ENCODE measurements around the gene MRPL4.
A peak's percentile ranks its signal among the peaks of the same experiment; 100 is the strongest.

MRPL4 gene

DNA sequence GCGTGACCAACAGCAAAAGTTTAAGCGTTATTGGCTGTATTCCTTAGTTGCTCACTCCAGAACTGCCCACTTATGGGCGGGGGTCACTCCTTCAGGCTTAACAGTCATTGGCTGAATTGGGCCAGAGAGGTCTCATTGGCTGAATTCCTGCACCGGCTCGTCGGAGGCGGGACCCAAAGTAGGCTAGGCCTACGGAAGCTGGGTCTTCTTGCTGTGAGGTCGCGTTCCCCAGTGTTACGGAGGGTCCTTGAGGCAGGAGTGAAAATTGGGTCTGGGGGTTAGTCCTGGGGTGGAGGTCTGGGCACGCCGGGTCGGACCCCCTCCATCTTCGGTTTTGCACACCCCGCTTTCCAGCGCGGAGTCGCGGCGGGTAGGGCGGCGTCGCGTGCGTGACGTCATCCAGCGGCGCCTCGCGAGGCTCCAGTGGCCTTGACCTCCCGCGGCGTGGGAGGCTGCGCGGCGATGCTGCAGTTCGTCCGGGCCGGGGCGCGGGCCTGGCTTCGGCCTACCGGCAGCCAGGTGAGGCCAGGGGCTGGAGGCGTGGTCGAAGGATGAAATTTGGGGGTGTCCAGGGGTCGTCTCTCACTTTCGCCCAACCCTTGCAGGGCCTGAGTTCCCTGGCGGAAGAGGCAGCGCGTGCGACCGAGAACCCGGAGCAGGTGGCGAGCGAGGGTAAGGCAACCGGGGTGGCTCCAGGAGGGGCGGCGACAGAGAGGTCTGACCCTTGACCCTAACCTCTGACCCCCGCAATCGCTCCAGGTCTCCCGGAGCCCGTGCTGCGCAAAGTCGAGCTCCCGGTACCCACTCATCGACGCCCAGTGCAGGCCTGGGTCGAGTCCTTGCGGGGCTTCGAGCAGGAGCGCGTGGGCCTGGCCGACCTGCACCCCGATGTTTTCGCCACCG lies at the start of gene MRPL4:
Gene MRPL4 (plus strand): TSS at position 423 of the 903 bp plus-strand sequence. CDS start 40 bp downstream, at position 463.
- peaks cover 26% of the 10 kb centered on the region for H3K4me1 Mint-ChIP-seq
- H3K9me3 Mint-ChIP-seq, result no peaks in the 10 kb centered on the region
- peak within 1 kb of the TSS; percentile 98 for H3K27ac Mint-ChIP-seq
- CTCF ChIA-PET, result interaction anchor here (0.7 to 4.1 kb wide), 5 partner anchors 16 to 137 kb away, joined by 3 to 42 read pairs (median 4); no protein-coding TSS in a partner anchor
- H3K36me3 Mint-ChIP-seq, result peaks cover 18% of the 10 kb centered on the region
- H3K4me3 Mint-ChIP-seq, result peak within 1 kb of the TSS; percentile 97
- H3K27me3 Mint-ChIP-seq, result peaks cover 4% of the 10 kb centered on the region
- DNase-seq, result peak; percentile 99

GRCh38 chr19:10203686-10204085 lies 48.3 kb upstream of the MRPL4 start:
- CTCF ChIA-PET, result interaction anchor here (1.0 kb wide), 1 partner anchor 46 kb away, joined by 3 read pairs; no protein-coding TSS in a partner anchor
- H3K4me1 Mint-ChIP-seq, result peaks cover 9% of the 10 kb centered on the region
- H3K4me3 Mint-ChIP-seq, result no peak overlapping the region
- H3K27ac Mint-ChIP-seq, result no peak overlapping the region
- H3K36me3 Mint-ChIP-seq, result no peaks in the 10 kb centered on the region
- no peak for DNase-seq
- H3K9me3 Mint-ChIP-seq, result peaks cover 7% of the 10 kb centered on the region
- peaks cover 11% of the 10 kb centered on the region for H3K27me3 Mint-ChIP-seq

DNA sequence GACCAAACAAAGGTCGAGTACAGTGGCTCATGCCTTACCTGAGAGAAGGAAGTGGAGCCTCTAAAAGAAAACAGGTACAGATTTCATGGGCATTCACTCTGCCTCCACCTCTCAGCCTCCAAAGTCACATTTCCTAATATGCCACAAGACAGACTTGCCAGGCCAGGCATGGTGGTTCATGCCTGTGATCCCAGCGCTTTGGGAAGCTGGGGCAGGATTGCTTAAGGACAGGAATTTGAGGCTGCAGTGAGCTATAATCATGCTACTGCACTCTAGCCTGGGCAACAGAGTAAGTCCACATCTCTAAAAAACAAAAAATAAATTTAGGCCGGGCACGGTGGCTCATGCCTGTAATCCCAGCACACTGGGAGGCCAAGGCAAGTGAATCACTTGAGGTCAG lies 46.4 kb upstream of the MRPL4 start:
- DNase-seq, result no peak
- Mint-ChIP-seq H3K27me3 (peaks cover 22% of the 10 kb centered on the region), H3K36me3 (no peaks in the 10 kb centered on the region), H3K4me3 (no peak overlapping the region), H3K9me3 (peaks cover 7% of the 10 kb centered on the region), H3K27ac (no peak overlapping the region), H3K4me1 (no peaks in the 10 kb centered on the region)
- CTCF ChIA-PET, result interaction anchor here (0.6 to 1.0 kb wide), 2 partner anchors 10 to 45 kb away, joined by 3 read pairs; no protein-coding TSS in a partner anchor

- Mint-ChIP-seq H3K9me3 (peaks cover 7% of the 10 kb centered on the region), H3K36me3 (no peaks in the 10 kb centered on the region), H3K27me3 (peaks cover 22% of the 10 kb centered on the region), H3K4me3 (no peak overlapping the region), H3K4me1 (no peaks in the 10 kb centered on the region), H3K27ac (no peak overlapping the region)
- no peak for DNase-seq
- CTCF ChIA-PET, result interaction anchor here (0.6 to 1.0 kb wide), 3 partner anchors 9 to 44 kb away, joined by 3 read pairs; no protein-coding TSS in a partner anchor
Measured at GRCh38 chr19:10206226-10206885, 45.7 kb upstream of the MRPL4 start.

DNA sequence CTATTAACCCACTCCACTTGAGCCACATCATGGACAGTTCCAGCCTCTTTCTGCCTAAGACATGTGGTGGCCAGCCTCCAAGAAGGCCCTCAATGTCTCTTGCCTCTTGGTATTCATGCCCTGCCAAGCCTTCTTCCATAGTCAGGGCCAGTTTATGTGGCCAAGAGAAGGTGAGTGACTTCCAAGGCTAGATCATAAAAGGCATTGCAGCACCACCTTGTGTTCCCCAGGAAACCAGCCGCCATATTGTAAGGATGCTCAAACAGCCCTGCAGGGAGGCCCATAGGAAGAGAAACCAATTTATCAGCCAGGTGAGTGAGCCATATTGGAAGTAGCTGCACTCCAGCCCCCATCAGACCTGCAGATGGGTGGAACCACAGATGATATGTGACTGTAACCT lies 45.0 kb upstream of the MRPL4 start:
- H3K36me3 Mint-ChIP-seq, result no peaks in the 10 kb centered on the region
- peaks cover 26% of the 10 kb centered on the region for H3K27me3 Mint-ChIP-seq
- no peak overlapping the region for H3K27ac Mint-ChIP-seq
- DNase-seq, result no peak
- CTCF ChIA-PET, result interaction anchor here (0.7 to 1.0 kb wide), 2 partner anchors 13 to 43 kb away, joined by 3 read pairs; no protein-coding TSS in a partner anchor
- H3K4me1 Mint-ChIP-seq, result no peaks in the 10 kb centered on the region
- H3K4me3 Mint-ChIP-seq, result no peak overlapping the region
- H3K9me3 Mint-ChIP-seq, result peaks cover 7% of the 10 kb centered on the region

- no peak for DNase-seq
- H3K4me1 Mint-ChIP-seq, result no peaks in the 10 kb centered on the region
- peak overlapping the region; percentile 19 for H3K27ac Mint-ChIP-seq
- peaks cover 26% of the 10 kb centered on the region for H3K27me3 Mint-ChIP-seq
- no peaks in the 10 kb centered on the region for H3K36me3 Mint-ChIP-seq
- H3K4me3 Mint-ChIP-seq, result no peak overlapping the region
- peaks cover 7% of the 10 kb centered on the region for H3K9me3 Mint-ChIP-seq
- CTCF ChIA-PET, result interaction anchor here (0.6 to 1.8 kb wide), 5 partner anchors 11 to 51 kb away, joined by 3 to 4 read pairs (median 3); no protein-coding TSS in a partner anchor
Measured at GRCh38 chr19:10209315-10209714, 42.7 kb upstream of the MRPL4 start.

- CTCF ChIA-PET, result interaction anchor here (0.7 kb wide), 1 partner anchor 10 kb away, joined by 3 read pairs; no protein-coding TSS in a partner anchor
- H3K27ac Mint-ChIP-seq, result peak overlapping the region; percentile 49
- H3K27me3 Mint-ChIP-seq, result peaks cover 19% of the 10 kb centered on the region
- no peaks in the 10 kb centered on the region for H3K36me3 Mint-ChIP-seq
- no peaks in the 10 kb centered on the region for H3K4me1 Mint-ChIP-seq
- no peak overlapping the region for H3K4me3 Mint-ChIP-seq
- peaks cover 7% of the 10 kb centered on the region for H3K9me3 Mint-ChIP-seq
- no peak for DNase-seq
Measured at GRCh38 chr19:10211061-10211460, 41.0 kb upstream of the MRPL4 start.

GRCh38 chr19:10211691-10212090 lies 40.3 kb upstream of the MRPL4 start:
- Mint-ChIP-seq H3K4me1 (no peaks in the 10 kb centered on the region), H3K9me3 (peaks cover 7% of the 10 kb centered on the region), H3K36me3 (no peaks in the 10 kb centered on the region), H3K27ac (no peak overlapping the region), H3K4me3 (no peak overlapping the region), H3K27me3 (peaks cover 19% of the 10 kb centered on the region)
- no peak for DNase-seq
- CTCF ChIA-PET, result interaction anchor here (0.6 to 0.7 kb wide), 2 partner anchors 10 to 31 kb away, joined by 3 read pairs; no protein-coding TSS in a partner anchor

DNA sequence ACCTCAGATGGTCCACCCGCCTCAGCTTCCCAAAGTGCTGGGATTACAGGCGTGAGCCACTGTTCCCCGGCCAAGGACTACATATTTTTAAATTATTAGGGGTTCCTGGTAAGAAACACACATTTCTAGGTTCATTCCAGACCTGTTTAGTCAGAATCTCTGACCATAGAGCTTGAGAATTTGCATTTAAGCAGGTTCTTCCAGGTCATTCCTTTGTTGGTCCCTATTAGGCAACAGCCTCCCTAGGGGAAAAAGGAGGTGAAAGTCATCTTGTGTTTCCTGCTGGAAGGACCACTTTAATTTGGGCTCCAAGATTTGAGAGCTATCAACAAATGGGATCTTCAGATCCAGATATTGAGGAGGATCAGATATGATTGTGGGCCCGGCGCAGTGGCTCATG lies 37.2 kb upstream of the MRPL4 start:
- Mint-ChIP-seq H3K4me3 (no peak overlapping the region), H3K27me3 (peaks cover 11% of the 10 kb centered on the region)
- CTCF ChIA-PET, result interaction anchor here (1.2 to 1.5 kb wide), 3 partner anchors 9 to 35 kb away, joined by 3 read pairs; no protein-coding TSS in a partner anchor

GRCh38 chr19:10217085-10217484 lies 34.9 kb upstream of the MRPL4 start:
- Mint-ChIP-seq H3K27ac (no peak overlapping the region), H3K27me3 (no peaks in the 10 kb centered on the region), H3K4me3 (no peak overlapping the region), H3K36me3 (no peaks in the 10 kb centered on the region), H3K4me1 (no peaks in the 10 kb centered on the region), H3K9me3 (no peaks in the 10 kb centered on the region)
- DNase-seq, result no peak
- CTCF ChIA-PET, result interaction anchor here (0.7 kb wide), 1 partner anchor 33 kb away, joined by 4 read pairs; no protein-coding TSS in a partner anchor

More for the DNA sequence above, 37.2 kb upstream of the MRPL4 start:
- H3K27ac Mint-ChIP-seq, result no peak overlapping the region
- H3K4me1 Mint-ChIP-seq, result no peaks in the 10 kb centered on the region
- no peaks in the 10 kb centered on the region for H3K36me3 Mint-ChIP-seq
- no peak for DNase-seq
- H3K9me3 Mint-ChIP-seq, result no peaks in the 10 kb centered on the region

GRCh38 chr19:10219678-10220077 lies 32.3 kb upstream of the MRPL4 start:
- Mint-ChIP-seq H3K27me3 (no peaks in the 10 kb centered on the region), H3K9me3 (no peaks in the 10 kb centered on the region), H3K36me3 (no peaks in the 10 kb centered on the region), H3K27ac (no peak overlapping the region), H3K4me1 (no peaks in the 10 kb centered on the region), H3K4me3 (no peak overlapping the region)
- peak; percentile 33 for DNase-seq
- CTCF ChIA-PET, result interaction anchor here (0.5 to 2.1 kb wide), 5 partner anchors 10 to 40 kb away, joined by 3 to 9 read pairs (median 3); no protein-coding TSS in a partner anchor

- no peaks in the 10 kb centered on the region for H3K9me3 Mint-ChIP-seq
- H3K27me3 Mint-ChIP-seq, result no peaks in the 10 kb centered on the region
- no peak overlapping the region for H3K4me3 Mint-ChIP-seq
- CTCF ChIA-PET, result interaction anchor here (0.5 to 2.1 kb wide), 3 partner anchors 29 to 170 kb away, joined by 3 to 9 read pairs (median 4); no protein-coding TSS in a partner anchor
- H3K4me1 Mint-ChIP-seq, result no peaks in the 10 kb centered on the region
- H3K27ac Mint-ChIP-seq, result no peak overlapping the region
- DNase-seq, result no peak
- H3K36me3 Mint-ChIP-seq, result no peaks in the 10 kb centered on the region
Measured at GRCh38 chr19:10220695-10221094, 31.3 kb upstream of the MRPL4 start.

DNA sequence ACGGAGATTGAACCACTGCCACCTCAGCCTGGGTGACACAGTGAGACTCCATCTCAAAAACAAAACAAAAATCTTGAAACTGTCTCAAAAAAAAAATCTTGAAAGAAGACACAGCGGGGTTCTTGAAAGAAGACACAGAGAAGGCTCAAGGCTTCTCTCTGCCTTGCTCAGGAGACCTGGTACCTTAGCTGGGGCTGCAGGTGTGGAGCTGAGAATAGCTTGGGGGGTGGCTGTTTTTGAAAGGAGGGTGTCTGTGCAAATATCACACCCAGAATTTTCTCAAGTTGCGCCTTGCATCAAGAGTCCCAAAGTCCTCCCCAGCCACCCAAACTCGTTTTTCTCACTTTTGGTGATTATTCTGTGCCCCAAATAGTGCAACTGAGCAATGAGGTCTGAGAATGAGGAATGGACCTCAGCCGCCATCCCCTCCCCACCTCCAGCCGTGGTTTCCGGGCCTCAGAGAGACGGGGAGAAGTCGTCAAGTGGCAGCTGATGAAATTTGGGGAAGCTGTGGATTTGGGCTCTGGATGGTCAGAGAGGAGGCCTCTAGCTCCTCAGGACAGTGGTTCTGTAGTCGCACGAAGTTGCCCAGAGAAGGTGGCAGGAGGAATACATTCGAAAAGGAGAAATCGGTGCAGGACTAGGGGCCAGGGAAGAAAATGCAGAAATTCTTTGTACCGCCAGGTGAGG lies 29.7 kb upstream of the MRPL4 start:
- no peaks in the 10 kb centered on the region for H3K9me3 Mint-ChIP-seq
- no peaks in the 10 kb centered on the region for H3K27me3 Mint-ChIP-seq
- H3K36me3 Mint-ChIP-seq, result no peaks in the 10 kb centered on the region
- H3K4me3 Mint-ChIP-seq, result no peak overlapping the region
- no peak for DNase-seq
- H3K4me1 Mint-ChIP-seq, result no peaks in the 10 kb centered on the region
- CTCF ChIA-PET, result interaction anchor here (0.7 to 1.7 kb wide), 2 partner anchors 18 to 28 kb away, joined by 3 to 6 read pairs; no protein-coding TSS in a partner anchor
- H3K27ac Mint-ChIP-seq, result no peak overlapping the region
